ENCODE data around the gene PRIM2. TPM values are rescaled to one million over a fixed set of nuclear protein-coding genes. Genes with fewer than 3 reads are reported as not detected.
"Not testable (repeated sequence)": the region's sequence is repeated elsewhere in the genome, so short reads cannot be mapped to it uniquely, and the experiment has no call there.

Gene PRIM2
- polyA plus RNA-seq, 1 donor (not counting 4 experiments of a cell fraction or from before 2014, with no cell fraction given) = 12.8 TPM

- H3K36me3 ChIP-seq (ENCODE audit: control insufficient read depth in 2 of 2, extremely low read depth in 1 of 2, insufficient read depth in 2 of 2, low read length in 2 of 2) = peaks cover 3 to 8% of the 10 kb centered on the region in 2 experiments
- no peak overlapping the region for H2AFZ ChIP-seq (ENCODE audit: control insufficient read depth, low read length)
- no peak overlapping the region for H3K9ac ChIP-seq (ENCODE audit: control insufficient read depth, extremely low read depth, insufficient read depth, low read length)
- H4K20me1 ChIP-seq (ENCODE audit: control insufficient read depth, extremely low read depth, insufficient read depth, low read length) = no peaks in the 10 kb centered on the region
- dilution Hi-C loops (cut with MboI; ENCODE audit: extremely low pct_ligation_motif_present, low sequenced_read_pairs) = no loop called here
- no peaks in the 10 kb centered on the region for H3K4me1 ChIP-seq (ENCODE audit: control insufficient read depth, extremely low read depth, insufficient read depth, low read length)
- no peak overlapping the region for H3K27ac ChIP-seq (ENCODE audit: control insufficient read depth, insufficient read depth, low read length)
- H3K27me3 ChIP-seq (ENCODE audit: control insufficient read depth, extremely low read depth, insufficient read depth, low read length) = no peaks in the 10 kb centered on the region
- H3K4me2 ChIP-seq (ENCODE audit: control insufficient read depth, extremely low read depth, insufficient read depth, low read depth, low read length) = no peak overlapping the region
- H3K79me2 ChIP-seq (ENCODE audit: control insufficient read depth, insufficient read depth, low read length) = peaks cover 14% of the 10 kb centered on the region
- FAIRE-seq = no peak
- no peak overlapping the region for H3K4me3 ChIP-seq (ENCODE audit: control insufficient read depth in 2 of 3, extremely low read depth in 1 of 3, insufficient read depth in 2 of 3, low read depth in 1 of 3, low read length in 3 of 3)
- H3K9me3 ChIP-seq (ENCODE audit: control insufficient read depth, low read depth, low read length) = no peaks in the 10 kb centered on the region
- no peak for DNase-seq (ENCODE audit: low read depth, low spot score)
- no peak for TF ChIP-seq CTCF (optimal IDR thresholded peaks at IDR 0.05 in 1 of 3, IDR thresholded peaks at IDR 0.05 in 1 of 3, conservative IDR thresholded peaks at IDR 0.05 in 1 of 3; ENCODE audit: extremely low read depth in 1 of 3, insufficient read depth in 2 of 3, low read length in 3 of 3)
- no peak for TF ChIP-seq EZH2 (IDR thresholded peaks at IDR 0.05; ENCODE audit: low read length)
- H3K9me1 ChIP-seq (ENCODE audit: control insufficient read depth, extremely low read depth, insufficient read depth, low read length) = no peaks in the 10 kb centered on the region
Measured at GRCh38 chr6:57329933-57330332, 12.5 kb downstream of the PRIM2 start.

GRCh38 chr6:57342148-57342669, 24.8 kb downstream of the PRIM2 start:
- no peak for FAIRE-seq

GRCh38 chr6:57343342-57343741, 25.9 kb downstream of the PRIM2 start:
- H3K4me3 ChIP-seq (ENCODE audit: control insufficient read depth in 2 of 3, extremely low read depth in 1 of 3, insufficient read depth in 2 of 3, low read depth in 1 of 3, low read length in 3 of 3); H2AFZ ChIP-seq (ENCODE audit: control insufficient read depth, low read length); H3K9me1 ChIP-seq (ENCODE audit: control insufficient read depth, extremely low read depth, insufficient read depth, low read length); H3K4me2 ChIP-seq (ENCODE audit: control insufficient read depth, extremely low read depth, insufficient read depth, low read depth, low read length); H3K36me3 ChIP-seq (ENCODE audit: control insufficient read depth in 2 of 2, extremely low read depth in 1 of 2, insufficient read depth in 2 of 2, low read length in 2 of 2); H3K9ac ChIP-seq (ENCODE audit: control insufficient read depth, extremely low read depth, insufficient read depth, low read length); dilution Hi-C loops (cut with MboI; ENCODE audit: extremely low pct_ligation_motif_present, low sequenced_read_pairs); H3K9me3 ChIP-seq (ENCODE audit: control insufficient read depth, low read depth, low read length); DNase-seq (ENCODE audit: low read depth, low spot score); H3K79me2 ChIP-seq (ENCODE audit: control insufficient read depth, insufficient read depth, low read length); H3K4me1 ChIP-seq (ENCODE audit: control insufficient read depth, extremely low read depth, insufficient read depth, low read length); H3K27ac ChIP-seq (ENCODE audit: control insufficient read depth, insufficient read depth, low read length); FAIRE-seq; H4K20me1 ChIP-seq (ENCODE audit: control insufficient read depth, extremely low read depth, insufficient read depth, low read length); H3K27me3 ChIP-seq (ENCODE audit: control insufficient read depth, extremely low read depth, insufficient read depth, low read length): not testable (repeated sequence)

More at GRCh38 chr6:57342148-57342669, 24.8 kb downstream of the PRIM2 start:
- DNase-seq (ENCODE audit: low read depth, low spot score) = no peak
- H3K4me1 ChIP-seq (ENCODE audit: control insufficient read depth, extremely low read depth, insufficient read depth, low read length) = no peaks in the 10 kb centered on the region
- no peak overlapping the region for H2AFZ ChIP-seq (ENCODE audit: control insufficient read depth, low read length)
- H3K27me3 ChIP-seq (ENCODE audit: control insufficient read depth, extremely low read depth, insufficient read depth, low read length) = no peaks in the 10 kb centered on the region
- TF ChIP-seq CTCF (optimal IDR thresholded peaks at IDR 0.05 in 1 of 3, IDR thresholded peaks at IDR 0.05 in 1 of 3, conservative IDR thresholded peaks at IDR 0.05 in 1 of 3; ENCODE audit: extremely low read depth in 1 of 3, insufficient read depth in 2 of 3, low read length in 3 of 3) = no peak
- TF ChIP-seq EZH2 (IDR thresholded peaks at IDR 0.05; ENCODE audit: low read length) = no peak
- no peaks in the 10 kb centered on the region for H3K9me3 ChIP-seq (ENCODE audit: control insufficient read depth, low read depth, low read length)
- H3K9ac ChIP-seq (ENCODE audit: control insufficient read depth, extremely low read depth, insufficient read depth, low read length) = no peak overlapping the region
- no peak overlapping the region for H3K4me3 ChIP-seq (ENCODE audit: control insufficient read depth in 2 of 3, extremely low read depth in 1 of 3, insufficient read depth in 2 of 3, low read depth in 1 of 3, low read length in 3 of 3)
- no peak overlapping the region for H3K4me2 ChIP-seq (ENCODE audit: control insufficient read depth, extremely low read depth, insufficient read depth, low read depth, low read length)
- peaks cover 3% of the 10 kb centered on the region for H3K79me2 ChIP-seq (ENCODE audit: control insufficient read depth, insufficient read depth, low read length)
- H3K27ac ChIP-seq (ENCODE audit: control insufficient read depth, insufficient read depth, low read length) = no peak overlapping the region
- dilution Hi-C loops (cut with MboI; ENCODE audit: extremely low pct_ligation_motif_present, low sequenced_read_pairs) = no loop called here
- no peaks in the 10 kb centered on the region for H3K9me1 ChIP-seq (ENCODE audit: control insufficient read depth, extremely low read depth, insufficient read depth, low read length)
- no peaks in the 10 kb centered on the region for H4K20me1 ChIP-seq (ENCODE audit: control insufficient read depth, extremely low read depth, insufficient read depth, low read length)
- H3K36me3 ChIP-seq (ENCODE audit: control insufficient read depth in 2 of 2, extremely low read depth in 1 of 2, insufficient read depth in 2 of 2, low read length in 2 of 2) = no peaks in the 10 kb centered on the region

GRCh38 chr6:57346715-57347114, 29.3 kb downstream of the PRIM2 start:
- H3K27me3 ChIP-seq (ENCODE audit: control insufficient read depth, extremely low read depth, insufficient read depth, low read length); DNase-seq (ENCODE audit: low read depth, low spot score); FAIRE-seq; H2AFZ ChIP-seq (ENCODE audit: control insufficient read depth, low read length); H3K9ac ChIP-seq (ENCODE audit: control insufficient read depth, extremely low read depth, insufficient read depth, low read length); H3K79me2 ChIP-seq (ENCODE audit: control insufficient read depth, insufficient read depth, low read length); H4K20me1 ChIP-seq (ENCODE audit: control insufficient read depth, extremely low read depth, insufficient read depth, low read length); H3K4me3 ChIP-seq (ENCODE audit: control insufficient read depth in 2 of 3, extremely low read depth in 1 of 3, insufficient read depth in 2 of 3, low read depth in 1 of 3, low read length in 3 of 3); H3K9me1 ChIP-seq (ENCODE audit: control insufficient read depth, extremely low read depth, insufficient read depth, low read length); H3K36me3 ChIP-seq (ENCODE audit: control insufficient read depth in 2 of 2, extremely low read depth in 1 of 2, insufficient read depth in 2 of 2, low read length in 2 of 2); H3K4me2 ChIP-seq (ENCODE audit: control insufficient read depth, extremely low read depth, insufficient read depth, low read depth, low read length); H3K27ac ChIP-seq (ENCODE audit: control insufficient read depth, insufficient read depth, low read length); H3K4me1 ChIP-seq (ENCODE audit: control insufficient read depth, extremely low read depth, insufficient read depth, low read length); H3K9me3 ChIP-seq (ENCODE audit: control insufficient read depth, low read depth, low read length); dilution Hi-C loops (cut with MboI; ENCODE audit: extremely low pct_ligation_motif_present, low sequenced_read_pairs): not testable (repeated sequence)

Data from keratinocyte (primary cell).